Neural progenitor cell (in vitro differentiated cells): ENCODE measurements around the gene PLPPR2. TPM values are rescaled to one million over a fixed set of nuclear protein-coding genes. Genes with fewer than 3 reads are reported as not detected.

Experiments used
- DNase-seq: peaks from one replicate; pipeline ENCODE4 v3.0.0-alpha.2; 2016; ENCODE audit warnings: low spot score
- H2AFZ ChIP-seq: fragments of 200-600 bp; sonication (generic); replicated peaks from 2 replicates; pipeline ENCODE4 v1.6.1; 2016; ENCODE audit warnings: antibody characterized with exemption
- H3F3A ChIP-seq: fragments of 200-600 bp; sonication (generic); 2 replicates; pipeline ENCODE4 v1.6.1; 2016; ENCODE audit warnings: antibody characterized with exemption, low read depth
- H3K27ac ChIP-seq: fragments of 200-600 bp; sonication (generic); 2 replicates; pipeline ENCODE4 v1.5.1; 2016; ENCODE audit warnings: mild to moderate bottlenecking
- H3K27me3 ChIP-seq: fragments of 200-600 bp; sonication (generic); 2 replicates; pipeline ENCODE4 v1.6.1; 2016; ENCODE audit warnings: mild to moderate bottlenecking, moderate library complexity
- H3K36me3 ChIP-seq: fragments of 200-600 bp; sonication (generic); 2 replicates; pipeline ENCODE4 v1.5.1; 2016
- H3K4me1 ChIP-seq: fragments of 200-600 bp; sonication (generic); 2 replicates; pipeline ENCODE4 v1.6.1; 2016; ENCODE audit warnings: mixed run types
- H3K4me2 ChIP-seq: fragments of 200-600 bp; sonication (generic); 2 replicates; pipeline ENCODE4 v1.6.1; 2016
- H3K4me3 ChIP-seq: fragments of 200-600 bp; sonication (generic); 2 replicates; pipeline ENCODE4 v1.5.1; 2016
- H3K79me2 ChIP-seq: fragments of 200-600 bp; sonication (generic); 2 replicates; pipeline ENCODE4 v1.6.1; 2016; ENCODE audit warnings: low read depth
- H3K9ac ChIP-seq: fragments of 200-600 bp; sonication (generic); 2 replicates; pipeline ENCODE4 v1.6.1; 2016
- H3K9me3 ChIP-seq: fragments of 200-600 bp; sonication (generic); 2 replicates; pipeline ENCODE4 v1.5.1; 2016; ENCODE audit warnings: low read depth
- H4K20me1 ChIP-seq: fragments of 200-600 bp; sonication (generic); 2 replicates; pipeline ENCODE4 v1.6.1; 2016; ENCODE audit warnings: low read depth
- H3K27ac Mint-ChIP-seq: 3 replicates; pipeline ENCODE4 v1.8.0; 2021; ENCODE audit warnings: mixed read lengths
- H3K27me3 Mint-ChIP-seq: 2 replicates; pipeline ENCODE4 v1.8.0; 2022; ENCODE audit warnings: low read depth, mild to moderate bottlenecking, inconsistent platforms, moderate library complexity, mixed read lengths; ENCODE audit not compliant: insufficient read depth
- H3K36me3 Mint-ChIP-seq: 3 replicates; pipeline ENCODE4 v1.8.0; 2021; ENCODE audit warnings: mixed read lengths
- H3K4me1 Mint-ChIP-seq: 3 replicates; pipeline ENCODE4 v1.8.0; 2021; ENCODE audit warnings: mixed read lengths
- H3K4me3 Mint-ChIP-seq: 3 replicates; pipeline ENCODE4 v1.8.0; 2021; ENCODE audit warnings: mild to moderate bottlenecking, moderate library complexity, mixed read lengths
- H3K9me3 Mint-ChIP-seq: 3 replicates; pipeline ENCODE4 v1.8.0; 2020; ENCODE audit warnings: mixed read lengths
- CTCF ChIP-seq: fragments of 200-600 bp; sonication (generic); IDR thresholded peaks from 2 replicates; pipeline ENCODE4 v1.5.1; 2017; ENCODE audit warnings: antibody characterized with exemption, mild to moderate bottlenecking
- EZH2 ChIP-seq: fragments of 200-600 bp; sonication (generic); IDR thresholded peaks from 2 replicates; pipeline ENCODE4 v1.6.1; 2017; ENCODE audit warnings: antibody characterized with exemption, mild to moderate bottlenecking, moderate library complexity
- EZH2phosphoT487 ChIP-seq: fragments of 200-600 bp; sonication (generic); IDR thresholded peaks from 2 replicates; pipeline ENCODE4 v1.6.1; 2017; ENCODE audit warnings: antibody characterized with exemption
- total RNA-seq: library from RNA; depleted of rRNA; stranded (reverse); fragments of >200 nt; gene quantifications from 2 replicates; pipeline ENCODE4 v1.2.3, GENCODE V29; 2015; ENCODE audit warnings: low replicate concordance

PLPPR2 gene
- total RNA-seq, 1 donor from 2014 or later = 0.80 TPM

DNA sequence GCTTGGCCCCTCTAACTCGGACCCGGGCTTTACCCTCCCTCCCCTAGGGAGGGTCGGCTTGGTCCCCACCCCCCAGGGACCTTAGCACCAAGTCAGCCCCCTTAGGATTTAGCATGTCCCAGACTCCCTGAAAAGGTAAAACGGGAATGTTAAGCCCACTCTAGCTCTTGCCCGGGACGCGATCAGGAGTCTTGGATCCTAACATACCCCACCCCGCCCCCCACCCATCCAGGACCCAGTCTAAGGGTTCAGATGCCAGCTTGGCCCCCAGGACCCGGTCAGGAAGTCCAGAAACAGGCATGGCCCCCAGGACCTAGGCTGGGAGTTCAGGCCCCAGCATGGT, 28.4 kb downstream of the PLPPR2 start:
- H3K4me1 Mint-ChIP-seq = peaks cover 23% of the 10 kb centered on the region
- peak; percentile 41 for DNase-seq
- H3K27me3 ChIP-seq = peaks cover 23% of the 10 kb centered on the region
- H3K27me3 Mint-ChIP-seq = peaks cover 33% of the 10 kb centered on the region
- H3K36me3 Mint-ChIP-seq = no peaks in the 10 kb centered on the region
- no peaks in the 10 kb centered on the region for H3K36me3 ChIP-seq
- no peak overlapping the region for H3K27ac Mint-ChIP-seq
- no peaks in the 10 kb centered on the region for H3K9me3 Mint-ChIP-seq
- peaks cover 15% of the 10 kb centered on the region for H4K20me1 ChIP-seq
- H3K4me1 ChIP-seq = no peaks in the 10 kb centered on the region
- TF ChIP-seq CTCF = no peak
- no peak for TF ChIP-seq EZH2phosphoT487
- no peak for TF ChIP-seq EZH2
- H3F3A ChIP-seq = peaks cover 54% of the 10 kb centered on the region
- no peak overlapping the region for H3K27ac ChIP-seq
- H3K4me3 Mint-ChIP-seq = peak overlapping the region; percentile 77
- H3K9ac ChIP-seq = no peak overlapping the region
- no peaks in the 10 kb centered on the region for H3K9me3 ChIP-seq
- peak overlapping the region; percentile 51 for H3K4me3 ChIP-seq
- H3K79me2 ChIP-seq = no peaks in the 10 kb centered on the region
- H3K4me2 ChIP-seq = peak overlapping the region; percentile 75
- H2AFZ ChIP-seq = no peak overlapping the region

DNA sequence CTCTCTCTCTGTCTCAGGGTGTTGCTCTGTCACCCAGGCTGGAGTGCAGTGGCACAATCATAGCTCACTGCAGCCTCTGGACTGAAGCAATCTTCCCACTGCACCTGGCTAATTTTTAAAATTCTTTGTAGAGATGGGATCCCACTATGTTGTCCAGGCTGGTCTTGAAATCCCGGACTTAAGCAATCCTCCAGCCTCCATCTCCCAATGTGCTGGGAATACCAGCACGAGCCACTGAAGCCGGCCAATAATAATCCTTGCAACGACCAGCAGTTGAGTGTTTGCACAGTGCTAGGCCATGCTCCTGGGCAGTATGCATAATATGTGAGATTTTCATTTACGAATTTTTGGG, 29.5 kb downstream of the PLPPR2 start:
- Mint-ChIP-seq H3K27me3 (peaks cover 33% of the 10 kb centered on the region), H3K27ac (no peak overlapping the region), H3K9me3 (no peaks in the 10 kb centered on the region), H3K4me1 (peaks cover 22% of the 10 kb centered on the region), H3K36me3 (no peaks in the 10 kb centered on the region), H3K4me3 (peak overlapping the region; percentile 77)
- H4K20me1 ChIP-seq = peaks cover 15% of the 10 kb centered on the region
- H3K9ac ChIP-seq = no peak overlapping the region
- H3K27ac ChIP-seq = no peak overlapping the region
- H3F3A ChIP-seq = peaks cover 49% of the 10 kb centered on the region
- H3K4me1 ChIP-seq = no peaks in the 10 kb centered on the region
- no peak overlapping the region for H2AFZ ChIP-seq
- no peak overlapping the region for H3K4me3 ChIP-seq
- H3K27me3 ChIP-seq = peaks cover 23% of the 10 kb centered on the region
- TF ChIP-seq EZH2 = no peak
- TF ChIP-seq EZH2phosphoT487 = no peak
- no peak for TF ChIP-seq CTCF
- H3K36me3 ChIP-seq = no peaks in the 10 kb centered on the region
- no peaks in the 10 kb centered on the region for H3K9me3 ChIP-seq
- DNase-seq = no peak
- H3K79me2 ChIP-seq = no peaks in the 10 kb centered on the region
- H3K4me2 ChIP-seq = peak overlapping the region; percentile 75

DNA sequence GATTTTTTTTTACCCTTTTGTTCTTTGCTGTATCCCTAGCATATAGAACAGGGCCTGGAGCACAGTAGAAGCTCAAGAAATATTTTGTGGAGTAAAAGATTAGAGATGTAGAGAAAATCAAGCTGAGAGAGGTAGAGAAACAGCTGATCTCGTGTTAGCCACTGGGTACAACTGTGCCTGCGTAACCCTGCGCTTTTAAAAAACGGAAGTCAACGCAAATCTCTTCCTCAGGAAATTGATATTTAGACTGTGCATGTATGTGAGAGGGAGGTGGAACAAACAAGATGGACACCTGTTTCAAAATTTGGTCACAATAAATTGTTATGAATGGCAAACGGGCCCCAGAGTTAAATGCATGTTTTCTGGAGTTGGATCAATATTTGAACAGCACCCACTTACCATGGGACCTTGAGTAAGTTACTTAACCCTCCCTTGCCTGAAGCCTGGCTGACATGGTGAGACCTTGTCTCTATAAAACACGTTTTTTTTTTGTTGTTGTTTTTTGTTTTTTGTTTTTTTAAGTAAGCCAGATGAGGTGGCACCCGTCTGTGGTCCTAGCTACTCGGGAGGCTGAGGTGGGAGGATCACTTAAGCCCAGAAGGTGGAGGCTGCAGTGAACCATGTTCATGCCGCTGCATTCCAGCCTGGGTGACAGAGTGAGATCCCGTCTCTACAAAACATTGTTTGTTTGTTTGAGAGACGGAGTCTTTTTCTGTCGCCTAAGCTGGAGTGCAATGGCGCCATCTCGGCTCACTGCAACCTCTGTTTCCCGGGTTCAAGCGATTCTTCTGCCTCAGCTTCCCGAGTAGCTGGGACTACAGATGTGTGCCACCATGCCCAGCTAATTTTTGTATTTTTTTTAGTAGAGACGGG, 32.2 kb downstream of the PLPPR2 start:
- no peak for DNase-seq
- Mint-ChIP-seq H3K36me3 (no peaks in the 10 kb centered on the region), H3K27ac (no peak overlapping the region), H3K4me1 (peaks cover 9% of the 10 kb centered on the region), H3K9me3 (no peaks in the 10 kb centered on the region), H3K4me3 (no peak overlapping the region), H3K27me3 (peaks cover 22% of the 10 kb centered on the region)
- H3K27ac ChIP-seq = no peak overlapping the region
- H3K36me3 ChIP-seq = no peaks in the 10 kb centered on the region
- no peak overlapping the region for H3K9ac ChIP-seq
- H2AFZ ChIP-seq = no peak overlapping the region
- TF ChIP-seq EZH2 = no peak
- TF ChIP-seq EZH2phosphoT487 = no peak
- no peak for TF ChIP-seq CTCF
- peaks cover 17% of the 10 kb centered on the region for H3K27me3 ChIP-seq
- no peaks in the 10 kb centered on the region for H3K9me3 ChIP-seq
- peaks cover 25% of the 10 kb centered on the region for H3F3A ChIP-seq
- H3K4me3 ChIP-seq = no peak overlapping the region
- H3K4me1 ChIP-seq = no peaks in the 10 kb centered on the region
- peaks cover 9% of the 10 kb centered on the region for H4K20me1 ChIP-seq
- H3K79me2 ChIP-seq = no peaks in the 10 kb centered on the region
- H3K4me2 ChIP-seq = no peak overlapping the region
